Gastroesophageal sphincter (tissue), 4 donors: ENCODE results near the gene NKAIN4. TPM values are rescaled to one million over a fixed set of nuclear protein-coding genes. Genes with fewer than 3 reads are reported as not detected.

Source experiments
- ATAC-seq: fragments of 150-250 bp; one replicate; pipeline ENCODE4 v1.9.1; 2016; ENCODE audit warnings: mild to moderate bottlenecking, moderate library complexity
- H3K27ac ChIP-seq, 4 donors: fragments of 200-600 bp; sonication (generic) in 3 of 4; 1 replicate in 3 of 4; 2 replicates in 1 of 4; pipeline ENCODE4 v1.5.1; 2016 to 2019
- H3K27me3 ChIP-seq: fragments of 200-600 bp; sonication (generic); one replicate; pipeline ENCODE4 v1.5.1; 2019
- H3K36me3 ChIP-seq, 2 donors: fragments of 200-600 bp; sonication (generic); one replicate each; pipeline ENCODE4 v1.5.1; 2019; ENCODE audit warnings: control low read depth in 1 of 2
- H3K4me1 ChIP-seq, 3 donors: fragments of 200-600 bp; sonication (generic); 1 replicate in 2 of 3; 2 replicates in 1 of 3; pipeline ENCODE4 v1.5.1; 2016 to 2019; ENCODE audit warnings: control low read depth in 2 of 3
- H3K4me3 ChIP-seq, 2 donors: fragments of 200-600 bp; sonication (generic); one replicate each; pipeline ENCODE4 v1.5.1; 2019; ENCODE audit warnings: mild to moderate bottlenecking in 1 of 2, moderate library complexity in 1 of 2
- H3K9me3 ChIP-seq, 3 donors: fragments of 200-600 bp; sonication (generic); one replicate each; pipeline ENCODE4 v1.5.1; 2017 to 2019; ENCODE audit warnings: control low read depth in 2 of 3
- CTCF ChIP-seq, 4 experiments: fragments of 200-600 bp in 2 of 4; fragments of 450-650 bp in 2 of 4; sonication (generic) in 1 of 4; IDR thresholded peaks; one replicate each; pipeline ENCODE4 v1.5.1; 2017 to 2019; ENCODE audit warnings: antibody characterized with exemption in 4 of 4, mild to moderate bottlenecking in 2 of 4, moderate library complexity in 2 of 4
- EP300 ChIP-seq: sonication (generic); formaldehyde crosslinking; IDR thresholded peaks from one replicate; pipeline ENCODE4 v1.6.1; 2017; ENCODE audit warnings: antibody characterized with exemption, mild to moderate bottlenecking
- POLR2A ChIP-seq, 2 donors: fragments of 450-650 bp; IDR thresholded peaks; one replicate each; pipeline ENCODE4 v1.6.1; 2017; ENCODE audit warnings: antibody characterized with exemption in 2 of 2, mild to moderate bottlenecking in 2 of 2, moderate library complexity in 1 of 2
- POLR2AphosphoS5 ChIP-seq: sonication (generic); formaldehyde crosslinking; IDR thresholded peaks from one replicate; pipeline ENCODE4 v1.6.1; 2017; ENCODE audit warnings: antibody characterized with exemption
- WGBS, 2 donors: methylation state at CpG; one replicate each; pipeline ENCODE4 v1.1.5; 2018; ENCODE audit warnings: low coverage in 1 of 2; 5-methylcytosine and 5-hydroxymethylcytosine counted together
- total RNA-seq, 4 donors: library from RNA; depleted of rRNA; stranded (reverse); fragments of >200 nt; gene quantifications; one replicate each; pipeline ENCODE4 v1.1.0, GENCODE V29; 2016

NKAIN4 gene
- total RNA-seq, 4 donors from 2014 or later: 2.3 TPM; not detected in 3

DNA sequence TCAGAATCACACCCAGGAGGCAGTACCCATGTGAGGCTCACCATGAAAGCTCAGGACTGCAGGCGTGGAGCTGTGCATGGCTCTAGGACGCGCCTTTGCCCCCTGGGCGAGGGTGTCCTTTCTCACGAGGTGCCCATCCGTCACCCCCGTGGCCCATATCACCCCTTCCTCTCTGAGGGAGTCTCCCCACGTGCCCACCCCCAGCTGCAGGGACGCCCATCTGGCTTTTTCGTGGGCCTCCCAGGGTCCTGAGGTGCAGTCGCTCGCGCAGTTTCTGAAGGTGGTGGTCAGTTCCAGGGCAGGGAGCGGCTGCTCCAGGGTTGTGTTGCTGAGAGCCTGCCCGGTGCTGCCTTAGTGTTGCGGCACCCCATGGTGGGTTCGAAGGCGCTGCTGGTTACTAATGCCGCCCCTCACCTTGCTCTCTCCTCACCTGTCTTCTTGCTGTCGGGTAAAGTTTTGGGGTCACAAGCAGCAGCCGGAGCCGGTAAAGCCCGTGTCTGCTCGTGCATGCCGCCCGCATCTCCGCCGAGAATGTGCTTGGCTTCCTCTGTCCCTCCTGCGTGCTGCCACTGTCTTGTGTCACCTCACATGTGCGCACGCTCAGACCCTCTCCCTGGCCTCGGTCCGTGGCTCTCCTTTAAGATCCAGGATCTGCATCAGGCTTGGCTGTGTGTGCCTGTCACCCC, 29.3 kb upstream of the NKAIN4 start:
- TF ChIP-seq CTCF (IDR thresholded peaks at IDR 0.05): no peak
- no peak for TF ChIP-seq POLR2A (IDR thresholded peaks at IDR 0.05)
- no peak for TF ChIP-seq EP300
- TF ChIP-seq POLR2AphosphoS5: no peak
- no peaks in the 10 kb centered on the region for H3K9me3 ChIP-seq
- peaks cover 0 to 100% of the 10 kb centered on the region in 2 donors for H3K36me3 ChIP-seq
- WGBS, 2 donors: 91 to 96% methylated on average over 18 to 19 of the region's 33 CpGs
- no peaks in the 10 kb centered on the region for H3K27me3 ChIP-seq
- ATAC-seq: no peak
- no peaks in the 10 kb centered on the region for H3K4me1 ChIP-seq
- no peak overlapping the region for H3K4me3 ChIP-seq
- H3K27ac ChIP-seq: no peak overlapping the region

DNA sequence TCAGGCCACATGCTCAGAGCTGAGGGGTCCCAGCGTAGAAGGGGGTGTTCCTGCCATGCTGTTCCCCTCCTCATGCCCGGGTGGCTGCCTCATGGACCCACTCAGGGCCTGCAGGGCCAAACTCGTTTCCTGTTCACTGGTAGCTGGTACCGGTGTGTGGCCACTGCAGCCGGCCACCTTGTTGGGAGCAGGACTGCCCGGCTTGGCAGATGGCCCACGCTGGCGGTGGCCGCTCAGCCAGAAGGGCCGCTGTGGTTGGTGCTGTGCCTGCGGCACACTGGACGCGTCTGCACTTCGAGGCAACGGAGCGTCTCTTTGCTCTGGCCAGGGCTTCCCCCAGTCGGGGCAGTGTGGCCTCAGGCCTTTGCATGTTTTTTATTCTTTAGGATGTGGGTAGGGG, 28.7 kb upstream of the NKAIN4 start:
- no peak overlapping the region for H3K4me3 ChIP-seq
- no peaks in the 10 kb centered on the region for H3K4me1 ChIP-seq
- ATAC-seq: no peak
- no peak for TF ChIP-seq EP300
- no peak for TF ChIP-seq POLR2AphosphoS5
- TF ChIP-seq CTCF (IDR thresholded peaks at IDR 0.05): no peak
- no peak for TF ChIP-seq POLR2A (IDR thresholded peaks at IDR 0.05)
- H3K9me3 ChIP-seq: no peaks in the 10 kb centered on the region
- peaks cover 0 to 100% of the 10 kb centered on the region in 2 donors for H3K36me3 ChIP-seq
- no peaks in the 10 kb centered on the region for H3K27me3 ChIP-seq
- WGBS, 2 donors: 100% methylated on average over 1 of the region's 17 CpGs; no CpG with 5 or more reads in 1 of the 2 donors
- H3K27ac ChIP-seq: no peak overlapping the region

- Histone ChIP-seq H3K36me3 (peaks cover 0 to 100% of the 10 kb centered on the region in 2 donors), H3K27me3 (no peaks in the 10 kb centered on the region), H3K9me3 (no peaks in the 10 kb centered on the region), H3K27ac (no peak overlapping the region), H3K4me1 (no peaks in the 10 kb centered on the region), H3K4me3 (no peak overlapping the region)
- 98 to 100% methylated on average over 2 to 11 of the region's 38 CpGs for WGBS, 2 donors
- no peak for ATAC-seq
- TF ChIP-seq POLR2AphosphoS5 (no peak), EP300 (no peak), POLR2A (IDR thresholded peaks at IDR 0.05) (no peak), CTCF (IDR thresholded peaks at IDR 0.05) (no peak)
These were observed 27.7 kb upstream of the NKAIN4 start for GRCh38 chr20:63281742-63282665.

- Histone ChIP-seq H3K27me3 (no peaks in the 10 kb centered on the region), H3K4me3 (no peak overlapping the region), H3K36me3 (peaks cover 0 to 100% of the 10 kb centered on the region in 2 donors), H3K4me1 (peaks cover 0 to under 1% (median 0%) of the 10 kb centered on the region in 3 donors), H3K27ac (no peak overlapping the region), H3K9me3 (no peaks in the 10 kb centered on the region)
- no peak for ATAC-seq
- WGBS, 2 donors: 73 to 89% methylated on average over 3 of the region's 19 CpGs
- TF ChIP-seq CTCF (IDR thresholded peaks at IDR 0.05) (no peak), POLR2AphosphoS5 (no peak), EP300 (no peak), POLR2A (IDR thresholded peaks at IDR 0.05) (no peak)
These were observed 26.8 kb upstream of the NKAIN4 start for GRCh38 chr20:63280929-63281545.
